HCT116 (cell line): ENCODE results near the gene MAPK8.

Experiments
- ATF3 ChIP-seq: IDR thresholded peaks from 2 replicates; pipeline ENCODE4 v1.6.1; 2012
- CTCF ChIP-seq, 3 experiments: fragments of 200-600 bp in 1 of 3; sonication (generic) in 1 of 3; IDR thresholded peaks in 2 of 3; conservative IDR thresholded peaks in 1 of 3; 2 replicates each; pipeline ENCODE4 v1.5.1; 2012 to 2017; ENCODE audit warnings: low read depth in 2 of 3, low read length in 2 of 3, antibody characterized with exemption in 1 of 3, borderline replicate concordance in 1 of 3, control low read depth in 1 of 3, mild to moderate bottlenecking in 1 of 3, mixed read lengths in 1 of 3, mixed run types in 1 of 3, moderate library complexity in 1 of 3; ENCODE audit not compliant: insufficient read depth in 1 of 3
- EZH2phosphoT487 ChIP-seq: fragments of 200-600 bp; IDR thresholded peaks from 2 replicates; pipeline ENCODE4 v1.6.1; 2018; ENCODE audit warnings: antibody characterized with exemption, borderline replicate concordance
- POLR2A ChIP-seq: IDR thresholded peaks from 2 replicates; pipeline ENCODE4 v1.7.0; 2011; ENCODE audit warnings: borderline replicate concordance; ENCODE audit not compliant: insufficient read depth, insufficient read length; ENCODE audit errors: extremely low read depth
- POLR2AphosphoS5 ChIP-seq: IDR thresholded peaks from 2 replicates; pipeline ENCODE4 v1.6.1; 2011; ENCODE audit warnings: mild to moderate bottlenecking, low read depth, low read length, moderate library complexity
- RAD21 ChIP-seq: IDR thresholded peaks from 2 replicates; pipeline ENCODE4 v1.6.1; 2012; ENCODE audit warnings: low read depth, mild to moderate bottlenecking
- REST ChIP-seq: IDR thresholded peaks from 2 replicates; pipeline ENCODE4 v1.6.1; 2012; ENCODE audit warnings: low read depth
- SIN3A ChIP-seq: IDR thresholded peaks from 2 replicates; pipeline ENCODE4 v1.6.1; 2012; ENCODE audit warnings: low read depth
- TCF7L2 ChIP-seq: IDR thresholded peaks from 2 replicates; pipeline ENCODE4 v1.7.0; 2011; ENCODE audit warnings: borderline replicate concordance, inconsistent platforms; ENCODE audit not compliant: insufficient read depth, insufficient read length; ENCODE audit errors: extremely low read depth

- TF ChIP-seq CTCF (IDR thresholded peaks at IDR 0.05 in 2 of 3, conservative IDR thresholded peaks at IDR 0.05 in 1 of 3; ENCODE audit: borderline replicate concordance in 1 of 3, insufficient read depth in 1 of 3, low read depth in 2 of 3, low read length in 2 of 3) (no peak), EZH2phosphoT487 (no peak), POLR2A (no peak), POLR2AphosphoS5 (no peak), TCF7L2 (no peak), ATF3 (no peak), RAD21 (no peak), SIN3A (no peak), REST (no peak)
These were observed 171.1 kb downstream of the MAPK8 start for GRCh38 chr10:48477616-48478015.
